22Rv1 (cell line): ENCODE measurements around the gene EHMT1.

Experiments
- ZFX ChIP-seq: fragments of 450-650 bp; IDR thresholded peaks from 2 replicates; pipeline ENCODE4 v1.6.1; 2017; ENCODE audit warnings: antibody characterized with exemption, borderline replicate concordance
- TF ChIP-seq, protein P1 (sequence below): fragments of 450-650 bp; IDR thresholded peaks from 2 replicates; pipeline ENCODE4 v1.5.1; 2017; ENCODE audit warnings: mild to moderate bottlenecking

DNA sequence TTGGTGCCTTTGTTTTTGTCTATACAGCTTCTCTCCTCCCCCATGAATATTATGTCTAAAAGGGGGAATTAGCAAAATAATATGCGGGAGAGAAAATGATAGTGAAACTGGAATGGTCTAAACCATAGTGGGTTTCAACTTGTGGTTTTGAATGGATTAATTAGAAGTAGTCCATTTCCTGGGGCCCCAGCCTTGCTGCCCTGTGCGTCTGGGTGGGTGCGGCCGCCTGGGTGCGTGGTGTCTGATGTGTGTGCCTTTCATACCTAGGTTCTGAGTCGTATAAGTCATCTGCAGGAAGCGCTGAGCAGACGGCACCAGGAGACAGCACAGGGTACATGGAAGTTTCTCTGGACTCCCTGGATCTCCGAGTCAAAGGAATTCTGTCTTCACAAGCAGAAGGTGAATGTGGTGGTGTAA, 138.8 kb downstream of the EHMT1 start:
- TF ChIP-seq, protein P1, sequence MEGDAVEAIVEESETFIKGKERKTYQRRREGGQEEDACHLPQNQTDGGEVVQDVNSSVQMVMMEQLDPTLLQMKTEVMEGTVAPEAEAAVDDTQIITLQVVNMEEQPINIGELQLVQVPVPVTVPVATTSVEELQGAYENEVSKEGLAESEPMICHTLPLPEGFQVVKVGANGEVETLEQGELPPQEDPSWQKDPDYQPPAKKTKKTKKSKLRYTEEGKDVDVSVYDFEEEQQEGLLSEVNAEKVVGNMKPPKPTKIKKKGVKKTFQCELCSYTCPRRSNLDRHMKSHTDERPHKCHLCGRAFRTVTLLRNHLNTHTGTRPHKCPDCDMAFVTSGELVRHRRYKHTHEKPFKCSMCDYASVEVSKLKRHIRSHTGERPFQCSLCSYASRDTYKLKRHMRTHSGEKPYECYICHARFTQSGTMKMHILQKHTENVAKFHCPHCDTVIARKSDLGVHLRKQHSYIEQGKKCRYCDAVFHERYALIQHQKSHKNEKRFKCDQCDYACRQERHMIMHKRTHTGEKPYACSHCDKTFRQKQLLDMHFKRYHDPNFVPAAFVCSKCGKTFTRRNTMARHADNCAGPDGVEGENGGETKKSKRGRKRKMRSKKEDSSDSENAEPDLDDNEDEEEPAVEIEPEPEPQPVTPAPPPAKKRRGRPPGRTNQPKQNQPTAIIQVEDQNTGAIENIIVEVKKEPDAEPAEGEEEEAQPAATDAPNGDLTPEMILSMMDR: no peak
- TF ChIP-seq ZFX: no peak
